HFFc6 (cell line): ENCODE data around the gene SRRM3. TPM values are rescaled to one million over a fixed set of nuclear protein-coding genes. Genes with fewer than 3 reads are reported as not detected.
"Not testable (repeated sequence)": the region's sequence is repeated elsewhere in the genome, so short reads cannot be mapped to it uniquely, and the experiment has no call there.

ENCODE experiments used
- DNase-seq: peaks from one replicate; pipeline ENCODE4 v3.0.0-alpha.2; 2018
- H3K27ac Mint-ChIP-seq: 2 replicates; pipeline ENCODE4 v1.8.0; 2020; ENCODE audit warnings: mild to moderate bottlenecking, mixed read lengths
- H3K27me3 Mint-ChIP-seq: 2 replicates; pipeline ENCODE4 v1.8.0; 2021; ENCODE audit warnings: mild to moderate bottlenecking, moderate library complexity, mixed read lengths; ENCODE audit not compliant: insufficient read depth
- H3K36me3 Mint-ChIP-seq: 2 replicates; pipeline ENCODE4 v1.8.0; 2021; ENCODE audit warnings: low read depth, mixed read lengths
- H3K4me1 Mint-ChIP-seq: 2 replicates; pipeline ENCODE4 v1.8.0; 2020; ENCODE audit warnings: low read depth, mixed read lengths
- H3K4me3 Mint-ChIP-seq: 2 replicates; pipeline ENCODE4 v1.8.0; 2020; ENCODE audit warnings: mild to moderate bottlenecking, moderate library complexity, mixed read lengths
- H3K9me3 Mint-ChIP-seq: 2 replicates; pipeline ENCODE4 v1.8.0; 2020; ENCODE audit warnings: mild to moderate bottlenecking, mixed read lengths
- CTCF ChIP-seq: fragments of 200-600 bp; sonication (generic); IDR thresholded peaks from 2 replicates; pipeline ENCODE4 v1.5.0; 2021; ENCODE audit warnings: antibody characterized with exemption, mild to moderate bottlenecking
- total RNA-seq, 6 experiments: library from RNA; stranded (reverse); fragmentation: NEBNext Ultra II Directional; extraction: Animal tissue kit (Norgen Biotek cat#: 25700); gene quantifications; 2 replicates in 1 of 6; 3 replicates in 5 of 6; pipeline ENCODE4 v1.2.3, GENCODE V29; 2021

SRRM3 gene
- total RNA-seq, 6 experiments from 2014 or later, result 0.09 to 0.23 (median 0.18) TPM; not detected in 1

- no peak for TF ChIP-seq CTCF
- no peak for DNase-seq
- Mint-ChIP-seq H3K4me3 (no peak overlapping the region), H3K4me1 (no peaks in the 10 kb centered on the region), H3K9me3 (no peaks in the 10 kb centered on the region), H3K36me3 (no peaks in the 10 kb centered on the region), H3K27me3 (peaks cover 2% of the 10 kb centered on the region), H3K27ac (no peak overlapping the region)
Observed at GRCh38 chr7:76224695-76225094, 23.0 kb downstream of the SRRM3 start.

GRCh38 chr7:76225379-76225778 is 23.7 kb downstream of the SRRM3 start:
- no peak for TF ChIP-seq CTCF
- no peak for DNase-seq
- H3K27me3 Mint-ChIP-seq, result peaks cover 2% of the 10 kb centered on the region

GRCh38 chr7:76225951-76226350 is 24.3 kb downstream of the SRRM3 start:
- no peak overlapping the region for H3K27ac Mint-ChIP-seq
- peaks cover 3% of the 10 kb centered on the region for H3K27me3 Mint-ChIP-seq
- no peak for DNase-seq
- TF ChIP-seq CTCF, result no peak
- H3K36me3 Mint-ChIP-seq, result no peaks in the 10 kb centered on the region
- no peak overlapping the region for H3K4me3 Mint-ChIP-seq
- no peaks in the 10 kb centered on the region for H3K9me3 Mint-ChIP-seq
- no peaks in the 10 kb centered on the region for H3K4me1 Mint-ChIP-seq

More at GRCh38 chr7:76225379-76225778, 23.7 kb downstream of the SRRM3 start:
- Mint-ChIP-seq H3K36me3 (no peaks in the 10 kb centered on the region), H3K9me3 (no peaks in the 10 kb centered on the region), H3K4me3 (no peak overlapping the region), H3K4me1 (no peaks in the 10 kb centered on the region), H3K27ac (no peak overlapping the region)

GRCh38 chr7:76226878-76227423 is 25.3 kb downstream of the SRRM3 start:
- not testable (repeated sequence) for H3K4me3 Mint-ChIP-seq, H3K9me3 Mint-ChIP-seq, H3K4me1 Mint-ChIP-seq, DNase-seq, H3K27ac Mint-ChIP-seq, H3K36me3 Mint-ChIP-seq, H3K27me3 Mint-ChIP-seq

- Mint-ChIP-seq H3K4me3 (no peak overlapping the region), H3K27me3 (peaks cover 21% of the 10 kb centered on the region), H3K9me3 (no peaks in the 10 kb centered on the region), H3K4me1 (no peaks in the 10 kb centered on the region), H3K27ac (no peak overlapping the region), H3K36me3 (no peaks in the 10 kb centered on the region)
- DNase-seq, result no peak
- TF ChIP-seq CTCF, result no peak
Observed at GRCh38 chr7:76230214-76230613, 28.5 kb downstream of the SRRM3 start.

- TF ChIP-seq CTCF, result no peak
- DNase-seq, result no peak
- Mint-ChIP-seq H3K36me3 (no peaks in the 10 kb centered on the region), H3K4me3 (no peak overlapping the region), H3K27ac (no peak overlapping the region), H3K27me3 (peaks cover 21% of the 10 kb centered on the region), H3K9me3 (no peaks in the 10 kb centered on the region), H3K4me1 (no peaks in the 10 kb centered on the region)
Observed at GRCh38 chr7:76231071-76231470, 29.4 kb downstream of the SRRM3 start.
